HG03139 (cell line): Measurements from ENCODE around the gene DNASE2.

Experiments used
- ATAC-seq: cut with Tn5 transposase; IDR thresholded peaks from one replicate; pipeline ENCODE4 v1.9.1; 2021; ENCODE audit not compliant: unreplicated experiment

Gene DNASE2

DNA sequence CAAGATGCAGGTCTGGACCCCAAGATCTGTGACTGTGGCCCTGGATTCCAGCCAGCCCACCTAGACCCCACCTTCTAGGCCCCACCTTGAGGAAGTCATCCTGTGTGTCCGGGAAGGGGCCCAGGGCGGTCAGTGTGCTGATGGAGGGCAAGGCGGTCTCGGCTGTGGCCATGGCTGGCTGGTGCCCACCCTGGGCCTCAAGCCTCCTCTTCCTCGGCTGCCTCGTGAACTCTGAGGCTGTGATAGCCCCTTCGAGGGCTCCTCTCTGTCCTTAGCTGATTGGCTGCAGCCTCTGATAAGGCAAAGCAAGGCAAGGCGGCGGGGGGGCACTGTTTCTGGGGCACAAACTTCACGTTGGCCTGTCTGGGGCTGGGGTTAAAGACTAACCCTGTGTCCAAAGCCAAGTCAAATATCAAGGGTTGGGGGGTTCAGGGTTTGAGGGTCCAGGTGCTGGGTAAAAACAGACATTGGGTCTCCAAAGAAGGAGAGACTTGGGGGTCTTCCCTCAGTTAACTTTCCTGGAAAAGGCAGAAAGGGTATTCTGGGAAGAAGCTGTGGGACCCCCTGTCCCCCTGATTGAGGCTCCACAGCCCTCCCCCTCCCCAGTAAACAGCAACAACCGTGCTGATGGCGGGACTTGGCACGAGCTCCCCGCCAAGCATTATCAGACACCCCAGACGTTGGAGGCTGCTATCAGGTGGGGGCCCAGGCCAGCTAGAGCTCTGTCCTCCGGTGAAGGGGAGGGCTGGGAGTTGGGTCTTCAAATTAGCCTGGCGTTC is 5.9 kb upstream of the DNASE2 start, which contains the start of gene KLF1:
KLF1 (minus strand) TSS at position 233 of the 779 bp plus-strand sequence; CDS start at position 172, 61 bp downstream.
- ATAC-seq, result no peak

DNA sequence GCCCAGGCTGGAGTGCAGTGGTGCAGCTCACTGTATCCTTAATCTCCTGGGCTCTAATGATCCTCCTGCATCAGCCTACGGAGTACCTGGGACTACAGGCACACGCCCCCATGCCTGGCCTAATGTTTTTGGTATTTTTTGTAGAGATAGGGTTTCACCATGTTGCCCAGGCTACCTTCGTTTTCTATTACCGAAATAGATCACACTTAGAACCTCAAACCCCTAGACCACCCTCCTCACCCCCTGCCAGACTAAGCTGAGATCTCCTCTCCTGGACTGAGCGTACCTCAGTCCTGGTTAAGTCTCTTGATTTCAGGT is 5.4 kb upstream of the DNASE2 start:
- no peak for ATAC-seq

DNA sequence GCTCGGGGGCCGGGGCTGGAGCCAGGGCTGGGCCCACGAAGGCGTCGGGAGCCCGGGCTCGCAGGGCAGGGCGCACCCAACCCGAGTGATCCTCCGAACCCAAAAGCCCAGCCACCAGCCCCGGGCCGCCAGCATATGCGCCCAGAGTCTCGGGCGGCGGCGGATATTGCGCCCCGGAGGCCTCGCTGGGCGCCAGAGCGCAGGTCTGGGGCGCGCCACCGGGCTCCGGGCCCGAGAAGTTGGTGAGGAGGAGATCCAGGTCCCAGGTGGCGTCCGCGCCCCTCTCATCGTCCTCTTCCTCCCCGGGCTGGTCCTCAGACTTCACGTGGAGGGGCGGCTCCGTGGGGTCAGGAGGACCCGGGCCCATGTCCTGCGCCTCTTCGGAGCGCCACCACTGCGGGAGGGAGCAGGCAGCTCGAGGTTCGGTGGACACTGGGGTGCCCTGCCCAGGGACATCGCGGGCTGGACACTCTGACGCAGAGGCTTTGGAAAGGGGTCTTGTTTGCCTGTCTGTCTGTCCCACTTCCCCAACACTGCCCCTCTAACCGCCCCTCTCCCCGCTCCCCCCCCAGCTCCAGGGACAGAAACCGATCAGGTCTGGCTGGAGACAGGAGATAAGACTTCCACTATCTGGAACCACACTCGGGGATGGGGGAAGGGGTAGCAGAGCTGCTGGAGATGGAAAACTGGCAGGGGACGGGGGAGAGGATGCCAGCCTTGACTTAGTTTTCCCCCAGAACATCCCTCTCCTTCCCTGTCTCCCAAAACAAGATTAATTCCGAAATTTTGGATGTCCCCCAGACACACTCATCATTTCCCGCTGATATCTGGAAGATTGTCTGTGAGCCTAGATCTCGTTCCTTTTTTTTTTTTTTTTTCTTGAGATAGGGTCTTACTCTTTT is 4.8 kb upstream of the DNASE2 start:
- ATAC-seq, result no peak

DNA sequence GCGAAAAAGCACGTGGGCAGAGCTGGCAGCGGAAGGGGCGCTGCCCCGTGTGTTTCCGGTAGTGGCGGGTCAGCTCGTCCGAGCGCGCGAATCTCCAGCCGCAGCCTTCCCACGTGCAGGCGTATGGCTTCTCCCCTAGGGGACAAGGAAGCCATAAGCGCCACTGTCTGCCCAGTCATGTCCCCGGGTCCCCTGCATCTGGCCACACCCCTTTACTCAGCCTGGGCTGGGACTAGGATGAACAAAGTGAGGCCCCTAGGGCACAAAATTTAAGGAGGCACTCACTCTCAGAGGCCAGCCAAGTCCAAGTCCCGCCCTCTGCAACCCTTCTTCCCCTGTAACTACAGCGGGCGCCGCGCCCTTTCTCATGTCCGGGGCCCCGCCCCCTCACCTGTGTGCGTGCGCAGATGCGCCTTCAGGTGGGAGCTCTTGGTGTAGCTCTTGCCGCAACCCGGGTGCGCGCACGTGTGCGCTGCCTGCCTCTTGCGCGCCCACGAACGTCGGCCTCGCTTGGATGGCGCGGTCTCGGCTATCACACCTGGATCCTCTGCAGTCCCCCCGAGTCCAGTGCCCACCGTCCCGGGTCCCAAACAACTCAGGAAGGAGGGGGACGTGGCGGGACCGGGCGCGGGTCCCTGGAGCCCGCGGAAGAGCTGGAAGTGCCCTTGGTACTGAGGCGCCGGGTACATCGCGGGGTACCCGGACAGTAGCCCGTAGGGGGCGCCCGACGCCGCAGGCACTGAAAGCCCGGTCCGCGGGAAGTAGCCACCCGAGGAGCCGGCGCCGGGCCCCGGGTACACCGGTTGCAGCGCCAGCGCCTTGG is 3.9 kb upstream of the DNASE2 start:
- ATAC-seq, result no peak

DNA sequence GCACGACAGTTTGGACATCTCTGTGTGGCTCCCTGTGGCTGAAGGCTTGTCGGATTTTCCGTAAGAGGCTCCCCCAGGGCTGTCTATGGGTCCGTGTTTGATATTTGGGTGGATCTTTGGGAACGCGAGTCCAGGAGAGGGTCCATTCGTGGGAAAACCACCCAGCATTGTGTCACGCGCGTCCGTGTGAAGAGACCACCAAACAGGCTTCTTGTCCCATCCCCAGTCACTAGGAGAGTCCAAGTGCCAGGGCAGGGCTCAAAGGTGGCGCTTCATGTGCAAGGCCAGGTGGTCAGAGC is 3.3 kb upstream of the DNASE2 start:
- no peak for ATAC-seq

DNA sequence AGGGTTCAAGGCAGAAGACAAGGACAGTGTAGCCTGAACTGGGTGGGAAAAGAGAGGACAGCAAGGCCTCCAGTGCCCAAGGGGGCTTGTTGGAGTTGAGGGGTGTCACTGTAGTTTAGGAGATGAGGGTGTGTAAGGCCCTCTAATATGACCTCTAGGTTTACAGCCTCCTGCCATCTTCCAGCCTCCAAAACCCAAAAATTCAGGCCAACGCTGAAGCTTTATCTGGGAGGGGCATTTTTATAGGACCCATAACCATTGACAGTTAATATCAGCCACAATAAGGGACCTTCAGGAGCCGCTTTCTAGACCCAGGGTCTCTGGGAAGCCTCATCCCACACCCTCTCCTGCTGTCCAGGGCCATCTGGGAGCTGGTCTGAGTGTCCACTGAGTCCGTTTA is 3.0 kb upstream of the DNASE2 start:
- ATAC-seq, result no peak

DNA sequence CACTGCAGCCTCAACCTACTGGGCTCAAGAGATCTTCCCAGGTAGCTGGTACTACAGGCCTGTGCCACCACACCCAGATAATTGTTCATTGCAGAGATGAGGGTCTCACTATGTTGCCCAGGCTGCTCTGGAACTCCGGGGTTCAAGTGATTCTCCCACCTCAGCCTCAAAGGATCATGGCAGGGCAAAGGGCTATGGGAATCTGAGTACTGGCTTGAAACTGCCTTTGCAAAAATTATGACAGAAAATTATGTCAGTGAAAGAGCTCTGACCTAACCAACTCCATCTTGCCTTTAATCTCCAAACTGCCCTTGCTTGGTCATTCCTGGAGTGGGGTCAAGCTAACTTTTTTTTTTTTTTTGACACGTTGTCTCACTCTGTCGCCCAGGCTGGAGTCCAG is 1.3 kb upstream of the DNASE2 start:
- ATAC-seq, result no peak

DNA sequence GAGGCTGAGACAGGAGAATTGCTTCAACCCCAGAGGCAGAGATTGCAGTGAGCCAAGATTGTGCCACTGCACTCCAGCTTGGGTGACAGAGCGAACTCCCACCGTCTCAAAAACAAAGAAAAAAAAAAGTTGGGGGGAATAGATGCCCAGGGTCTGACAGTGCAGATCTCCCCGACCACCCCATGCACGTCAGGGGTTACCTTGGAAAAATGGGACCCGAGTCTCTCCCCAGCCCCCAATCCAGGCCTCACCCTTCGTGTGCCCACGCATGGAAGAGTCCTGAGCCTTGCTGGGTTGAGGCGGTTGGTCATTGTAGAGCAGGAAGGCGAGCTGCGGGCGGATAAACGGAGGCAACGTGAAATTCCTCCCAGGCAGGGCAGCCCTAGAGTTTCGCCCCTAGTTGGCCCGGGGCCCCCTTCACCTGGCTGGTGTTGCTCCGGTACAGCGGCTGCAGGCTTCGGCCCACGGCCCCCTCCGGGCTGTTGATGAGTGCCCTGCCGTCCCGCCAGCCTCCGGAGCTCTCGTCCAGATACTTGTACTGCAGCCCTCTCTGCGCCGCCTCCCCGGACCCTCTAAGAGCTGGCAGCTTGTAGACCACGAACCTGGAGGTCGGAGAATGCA is 588 bp downstream of the DNASE2 start:
- ATAC-seq, result peak; percentile 15

DNA sequence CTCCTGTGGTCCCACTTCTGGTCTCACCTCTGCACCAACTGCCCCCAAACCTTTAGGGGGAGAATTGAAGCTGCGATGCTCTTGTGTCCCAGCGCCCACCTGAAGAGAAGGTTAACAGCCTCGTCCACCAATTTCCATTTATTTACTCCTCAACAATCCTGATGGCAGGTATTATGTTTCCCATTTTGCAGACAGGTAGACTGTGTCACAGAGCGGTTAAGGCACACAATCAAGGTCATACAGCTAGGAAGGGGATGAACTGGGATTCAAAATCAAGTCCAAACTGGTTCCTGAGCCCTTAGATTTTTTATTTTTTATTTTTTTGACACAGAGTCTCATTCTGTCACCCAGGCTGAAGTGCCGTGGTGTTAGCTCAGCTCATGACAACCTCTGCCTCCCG is 6.2 kb downstream of the DNASE2 start:
- ATAC-seq, result no peak

DNA sequence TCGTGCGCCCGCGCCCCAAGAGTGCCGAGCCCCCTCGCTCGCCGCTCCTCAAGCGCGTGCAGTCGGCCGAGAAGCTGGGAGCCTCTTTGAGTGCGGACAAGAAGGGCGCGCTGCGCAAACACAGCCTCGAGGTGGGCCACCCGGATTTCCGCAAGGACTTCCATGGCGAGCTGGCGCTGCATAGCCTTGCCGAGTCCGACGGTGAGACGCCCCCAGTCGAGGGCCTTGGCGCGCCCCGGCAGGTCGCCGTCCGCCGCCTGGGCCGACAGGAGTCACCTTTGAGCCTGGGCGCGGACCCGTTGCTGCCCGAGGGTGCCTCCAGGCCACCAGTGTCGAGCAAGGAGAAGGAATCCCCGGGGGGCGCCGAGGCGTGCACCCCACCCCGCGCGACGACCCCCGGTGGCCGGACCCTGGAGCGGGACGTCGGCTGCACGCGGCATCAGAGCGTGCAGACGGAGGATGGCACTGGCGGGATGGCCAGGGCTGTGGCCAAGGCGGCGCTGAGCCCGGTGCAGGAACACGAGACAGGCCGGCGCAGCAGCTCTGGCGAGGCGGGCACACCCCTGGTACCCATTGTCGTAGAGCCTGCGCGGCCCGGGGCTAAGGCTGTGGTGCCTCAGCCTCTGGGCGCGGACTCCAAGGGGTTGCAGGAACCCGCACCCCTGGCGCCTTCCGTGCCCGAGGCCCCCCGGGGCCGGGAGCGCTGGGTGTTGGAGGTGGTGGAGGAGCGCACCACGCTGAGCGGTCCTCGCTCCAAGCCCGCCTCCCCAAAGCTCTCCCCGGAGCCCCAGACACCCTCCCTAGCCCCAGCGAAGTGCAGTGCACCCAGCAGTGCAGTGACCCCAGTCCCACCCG is 7.1 kb downstream of the DNASE2 start:
- ATAC-seq, result no peak

DNA sequence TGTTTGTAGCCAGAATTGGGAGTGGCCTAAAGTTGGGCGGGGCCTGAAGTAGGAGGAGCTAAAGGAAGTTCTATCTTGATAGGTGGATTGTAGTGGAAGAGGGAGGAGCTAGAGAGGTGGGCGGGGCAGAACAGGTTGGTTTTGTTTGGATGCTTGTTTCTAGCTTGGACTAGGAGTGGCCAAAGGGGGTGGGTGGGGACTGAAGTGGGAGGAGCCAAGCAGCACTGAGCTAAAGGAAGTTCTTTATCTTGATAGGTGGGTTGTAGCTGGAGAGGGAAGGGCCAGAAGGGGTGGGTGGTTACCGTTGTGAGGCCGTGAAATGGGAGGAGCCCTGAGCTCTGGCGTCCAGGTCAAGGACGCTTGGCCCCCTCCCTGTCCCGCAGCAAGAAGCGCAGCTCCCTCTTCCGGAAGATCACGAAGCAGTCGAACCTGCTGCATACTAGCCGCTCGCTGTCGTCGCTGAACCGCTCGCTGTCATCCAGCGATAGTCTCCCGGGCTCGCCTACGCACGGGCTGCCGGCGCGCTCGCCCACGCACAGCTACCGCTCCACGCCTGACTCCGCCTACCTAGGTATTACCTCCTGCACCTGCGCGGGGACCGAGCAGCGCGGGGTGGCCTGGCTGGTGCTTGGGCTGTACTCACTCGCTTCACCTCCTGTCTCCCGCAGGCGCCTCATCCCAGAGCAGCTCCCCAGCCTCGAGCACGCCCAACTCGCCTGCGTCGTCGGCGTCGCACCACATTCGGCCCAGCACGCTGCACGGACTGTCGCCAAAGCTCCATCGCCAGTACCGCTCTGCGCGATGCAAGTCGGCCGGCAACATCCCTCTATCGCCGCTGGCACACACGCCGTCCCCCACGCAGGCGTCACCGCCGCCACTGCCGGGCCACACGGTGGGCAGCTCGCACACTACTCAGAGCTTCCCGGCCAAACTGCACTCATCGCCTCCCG is 8.0 kb downstream of the DNASE2 start:
- no peak for ATAC-seq

DNA sequence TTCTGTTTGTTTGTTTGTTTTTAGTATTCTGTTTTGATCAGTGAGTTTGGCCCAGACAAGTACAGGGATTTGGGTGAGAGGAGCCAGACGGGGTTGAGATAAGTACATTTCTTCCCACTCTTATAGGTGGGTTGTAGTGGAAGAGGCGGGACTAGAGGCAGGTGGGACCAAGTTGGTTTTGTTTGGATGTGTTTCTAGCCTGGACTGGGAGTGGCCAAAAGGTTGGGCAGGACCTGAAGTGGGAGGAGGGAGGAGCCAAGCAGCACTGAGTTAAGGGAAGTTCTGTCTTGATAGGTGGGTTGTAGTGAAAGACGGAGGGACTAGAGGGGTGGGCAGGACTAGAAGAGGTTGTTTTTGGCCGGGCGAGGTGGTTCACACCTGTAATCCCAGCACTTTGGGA is 9.0 kb downstream of the DNASE2 start:
- ATAC-seq, result no peak

DNA sequence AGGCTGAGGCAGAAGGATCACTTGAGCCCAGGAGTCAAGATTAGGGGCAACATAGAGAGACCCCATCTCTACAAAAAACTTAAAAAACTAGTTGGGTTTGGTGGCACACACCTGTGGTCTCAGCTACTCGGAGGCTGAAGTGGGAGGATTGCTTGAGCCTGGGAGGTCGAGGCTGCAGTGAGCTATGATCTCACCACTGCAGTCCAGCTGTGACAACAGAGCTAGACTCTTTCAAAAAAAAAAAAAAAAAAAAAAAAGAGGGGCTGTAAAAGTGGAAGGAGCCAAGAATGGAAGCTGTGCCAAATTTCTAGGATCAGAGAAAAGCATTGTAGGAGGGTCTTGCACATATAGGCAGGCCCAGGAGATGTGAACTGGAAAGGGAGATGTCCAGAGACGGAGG is 9.6 kb downstream of the DNASE2 start:
- ATAC-seq, result no peak

DNA sequence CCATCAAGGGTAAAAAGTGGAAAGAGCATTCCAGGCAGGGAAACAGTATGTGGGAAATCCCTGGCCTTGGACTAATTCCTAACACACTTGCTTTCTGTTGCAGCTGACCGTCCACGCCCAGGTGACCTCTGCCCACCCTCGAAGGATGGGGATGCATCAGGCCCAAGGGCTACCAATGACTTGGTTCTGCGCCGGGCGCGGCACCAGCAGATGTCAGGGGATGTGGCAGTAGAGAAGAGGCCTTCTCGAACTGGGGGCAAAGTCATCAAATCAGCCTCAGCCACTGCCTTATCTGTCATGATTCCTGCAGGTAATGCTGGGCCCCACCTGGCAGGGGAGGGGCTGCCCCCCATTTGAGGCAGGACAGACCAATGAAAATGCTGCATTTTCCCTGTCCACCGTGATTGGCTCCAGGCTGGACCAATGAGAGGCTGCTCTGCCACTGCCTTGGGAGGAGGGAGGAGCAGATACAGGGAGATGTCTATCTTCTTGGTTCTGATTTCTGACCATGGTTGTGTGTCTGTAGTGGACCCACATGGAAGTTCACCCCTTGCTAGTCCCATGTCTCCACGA is 12.6 kb downstream of the DNASE2 start:
- ATAC-seq, result no peak

DNA sequence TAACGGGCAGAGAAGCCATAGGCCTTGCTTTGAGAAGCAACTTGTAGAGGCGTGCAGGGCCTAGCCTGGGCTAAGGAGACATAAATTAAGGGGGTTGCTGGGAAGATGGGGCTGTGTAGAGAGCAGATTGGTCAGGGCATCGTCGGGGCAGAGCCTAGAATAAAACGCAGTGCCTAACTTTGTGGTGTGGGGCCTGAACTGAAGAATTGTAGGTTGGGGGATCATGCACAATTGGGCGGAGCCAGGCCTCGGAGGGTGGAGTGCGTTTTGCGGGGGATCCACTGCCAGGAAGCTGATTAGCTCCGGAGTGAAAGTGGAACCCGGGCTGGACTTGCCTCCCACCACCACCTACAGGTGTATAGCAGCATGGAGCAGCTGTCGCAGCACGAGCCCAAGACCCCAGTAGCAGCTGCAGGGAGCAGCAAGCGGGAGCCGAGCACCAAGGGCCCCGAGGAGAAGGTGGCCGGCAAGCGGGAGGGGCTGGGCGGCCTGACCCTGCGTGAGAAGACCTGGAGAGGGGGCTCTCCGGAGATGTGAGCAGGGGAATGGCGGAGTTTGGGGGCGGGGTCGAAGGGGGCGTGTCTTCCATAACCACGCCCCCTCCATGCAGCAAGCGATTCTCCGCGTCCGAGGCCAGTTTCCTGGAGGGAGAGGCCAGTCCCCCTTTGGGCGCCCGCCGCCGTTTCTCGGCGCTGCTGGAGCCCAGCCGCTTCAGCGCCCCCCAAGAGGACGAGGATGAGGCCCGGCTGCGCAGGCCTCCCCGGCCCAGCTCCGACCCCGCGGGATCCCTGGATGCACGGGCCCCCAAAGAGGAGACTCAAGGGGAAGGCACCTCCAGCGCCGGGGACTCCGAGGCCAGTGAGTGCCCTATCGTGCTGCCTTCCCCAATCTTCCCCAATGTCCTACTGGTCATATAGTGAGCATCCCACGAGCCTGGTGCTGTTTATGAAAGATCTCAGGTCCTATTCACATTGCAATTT is 13.8 kb downstream of the DNASE2 start:
- ATAC-seq, result peak; percentile 57

DNA sequence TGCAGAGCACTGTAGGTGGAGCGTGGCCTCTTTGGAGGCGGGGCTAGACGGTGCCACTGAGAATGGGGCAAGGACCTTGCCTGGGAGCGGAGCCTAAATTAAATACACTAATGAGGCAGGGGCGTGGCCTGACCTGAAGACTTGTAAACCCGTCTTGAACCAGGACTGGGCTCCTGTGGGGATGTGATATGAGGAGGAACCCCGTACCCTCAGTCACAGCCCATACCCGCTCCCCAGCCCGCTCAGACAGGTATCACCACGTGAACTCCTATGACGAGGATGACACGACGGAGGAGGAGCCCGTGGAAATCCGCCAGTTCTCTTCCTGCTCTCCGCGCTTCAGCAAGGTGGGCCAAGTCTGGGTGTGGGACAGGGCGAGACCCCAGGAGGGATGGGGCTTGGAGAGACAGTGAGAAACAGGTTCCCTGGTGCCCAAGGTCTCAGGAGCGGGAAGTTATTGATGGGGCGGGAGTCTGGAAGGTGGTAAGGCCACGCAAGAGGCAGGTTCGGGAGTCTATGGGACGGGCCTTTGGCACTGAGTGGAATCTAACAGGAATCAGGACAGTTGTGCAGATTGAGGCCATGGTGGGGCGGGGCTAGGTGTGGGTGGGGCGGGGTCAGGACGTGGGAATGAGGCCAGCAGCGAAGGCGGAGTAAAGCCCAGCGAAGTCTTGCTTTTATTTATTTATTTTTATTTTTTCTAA is 14.7 kb downstream of the DNASE2 start:
- no peak for ATAC-seq
